Retinal pigment epithelial cell (primary cell): Measurements from ENCODE around the gene RALGDS.

Source experiments
- DNase-seq: peaks from one replicate; pipeline ENCODE4 v3.0.0-alpha.2; 2010; ENCODE audit warnings: low read depth
- H3K4me3 ChIP-seq: 2 replicates; pipeline ENCODE4 v1.5.1; 2011; ENCODE audit warnings: mild to moderate bottlenecking, low read length, control low read depth, moderate library complexity
- TF ChIP-seq, protein P1 (sequence below): conservative IDR thresholded peaks from 2 replicates; pipeline ENCODE4 v1.5.1; 2011; ENCODE audit warnings: low read depth, low read length, control low read depth, inconsistent platforms

RALGDS gene

DNA sequence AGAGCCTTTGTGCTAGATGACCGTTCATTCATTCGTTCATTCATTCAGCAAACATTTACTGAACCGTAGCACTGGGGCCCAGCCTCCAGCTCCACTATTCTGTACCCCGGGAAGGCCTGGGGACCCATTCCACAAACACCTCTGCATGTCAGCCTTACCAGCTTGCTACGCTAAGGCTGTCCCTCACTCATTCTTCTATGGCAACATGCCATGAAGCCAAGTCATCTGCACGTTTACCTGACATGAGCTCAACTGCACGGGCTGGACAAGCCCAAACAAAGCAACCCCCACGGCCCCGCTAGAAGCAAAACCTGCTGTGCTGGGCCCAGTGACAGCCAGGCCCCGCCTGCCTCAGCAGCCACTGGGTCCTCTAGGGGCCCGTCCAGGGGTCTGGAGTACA is 53.2 kb downstream of the RALGDS start:
- no peak for DNase-seq
- TF ChIP-seq, protein P1, sequence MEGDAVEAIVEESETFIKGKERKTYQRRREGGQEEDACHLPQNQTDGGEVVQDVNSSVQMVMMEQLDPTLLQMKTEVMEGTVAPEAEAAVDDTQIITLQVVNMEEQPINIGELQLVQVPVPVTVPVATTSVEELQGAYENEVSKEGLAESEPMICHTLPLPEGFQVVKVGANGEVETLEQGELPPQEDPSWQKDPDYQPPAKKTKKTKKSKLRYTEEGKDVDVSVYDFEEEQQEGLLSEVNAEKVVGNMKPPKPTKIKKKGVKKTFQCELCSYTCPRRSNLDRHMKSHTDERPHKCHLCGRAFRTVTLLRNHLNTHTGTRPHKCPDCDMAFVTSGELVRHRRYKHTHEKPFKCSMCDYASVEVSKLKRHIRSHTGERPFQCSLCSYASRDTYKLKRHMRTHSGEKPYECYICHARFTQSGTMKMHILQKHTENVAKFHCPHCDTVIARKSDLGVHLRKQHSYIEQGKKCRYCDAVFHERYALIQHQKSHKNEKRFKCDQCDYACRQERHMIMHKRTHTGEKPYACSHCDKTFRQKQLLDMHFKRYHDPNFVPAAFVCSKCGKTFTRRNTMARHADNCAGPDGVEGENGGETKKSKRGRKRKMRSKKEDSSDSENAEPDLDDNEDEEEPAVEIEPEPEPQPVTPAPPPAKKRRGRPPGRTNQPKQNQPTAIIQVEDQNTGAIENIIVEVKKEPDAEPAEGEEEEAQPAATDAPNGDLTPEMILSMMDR, result no peak
- no peak overlapping the region for H3K4me3 ChIP-seq

- H3K4me3 ChIP-seq, result no peak overlapping the region
- DNase-seq, result no peak
- TF ChIP-seq, protein P1, result no peak
These were observed 54.0 kb downstream of the RALGDS start for GRCh38 chr9:133067006-133067405.

DNA sequence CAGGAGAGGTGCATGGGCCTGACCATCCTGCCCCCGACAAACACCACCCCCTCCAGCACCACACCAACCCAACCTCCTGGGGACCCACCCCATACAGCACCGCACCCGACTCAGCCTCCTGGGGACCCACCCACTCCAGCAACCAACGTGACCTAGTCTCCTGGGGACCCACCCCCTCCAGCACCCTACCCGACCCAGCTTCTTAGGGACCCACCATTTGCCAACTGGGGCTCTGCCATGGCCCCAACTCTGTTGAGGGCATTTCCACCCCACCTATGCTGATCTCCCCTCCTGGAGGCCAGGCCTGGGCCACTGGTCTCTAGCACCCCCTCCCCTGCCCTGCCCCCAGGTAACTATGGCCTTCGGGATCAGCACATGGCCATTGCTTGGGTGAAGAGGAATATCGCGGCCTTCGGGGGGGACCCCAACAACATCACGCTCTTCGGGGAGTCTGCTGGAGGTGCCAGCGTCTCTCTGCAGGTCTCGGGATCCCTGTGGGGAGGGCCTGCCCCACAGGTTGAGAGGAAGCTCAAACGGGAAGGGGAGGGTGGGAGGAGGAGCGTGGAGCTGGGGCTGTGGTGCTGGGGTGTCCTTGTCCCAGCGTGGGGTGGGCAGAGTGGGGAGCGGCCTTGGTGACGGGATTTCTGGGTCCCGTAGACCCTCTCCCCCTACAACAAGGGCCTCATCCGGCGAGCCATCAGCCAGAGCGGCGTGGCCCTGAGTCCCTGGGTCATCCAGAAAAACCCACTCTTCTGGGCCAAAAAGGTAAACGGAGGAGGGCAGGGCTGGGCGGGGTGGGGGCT is 54.7 kb downstream of the RALGDS start:
- no peak overlapping the region for H3K4me3 ChIP-seq
- TF ChIP-seq, protein P1, result no peak
- DNase-seq, result no peak

GRCh38 chr9:133065070-133065388 is 56.0 kb downstream of the RALGDS start:
- no peak for DNase-seq
- no peak overlapping the region for H3K4me3 ChIP-seq
- TF ChIP-seq, protein P1, result no peak

GRCh38 chr9:133064241-133065069 is 56.6 kb downstream of the RALGDS start:
- H3K4me3 ChIP-seq, result no peak overlapping the region
- TF ChIP-seq, protein P1, result no peak
- DNase-seq, result no peak

DNA sequence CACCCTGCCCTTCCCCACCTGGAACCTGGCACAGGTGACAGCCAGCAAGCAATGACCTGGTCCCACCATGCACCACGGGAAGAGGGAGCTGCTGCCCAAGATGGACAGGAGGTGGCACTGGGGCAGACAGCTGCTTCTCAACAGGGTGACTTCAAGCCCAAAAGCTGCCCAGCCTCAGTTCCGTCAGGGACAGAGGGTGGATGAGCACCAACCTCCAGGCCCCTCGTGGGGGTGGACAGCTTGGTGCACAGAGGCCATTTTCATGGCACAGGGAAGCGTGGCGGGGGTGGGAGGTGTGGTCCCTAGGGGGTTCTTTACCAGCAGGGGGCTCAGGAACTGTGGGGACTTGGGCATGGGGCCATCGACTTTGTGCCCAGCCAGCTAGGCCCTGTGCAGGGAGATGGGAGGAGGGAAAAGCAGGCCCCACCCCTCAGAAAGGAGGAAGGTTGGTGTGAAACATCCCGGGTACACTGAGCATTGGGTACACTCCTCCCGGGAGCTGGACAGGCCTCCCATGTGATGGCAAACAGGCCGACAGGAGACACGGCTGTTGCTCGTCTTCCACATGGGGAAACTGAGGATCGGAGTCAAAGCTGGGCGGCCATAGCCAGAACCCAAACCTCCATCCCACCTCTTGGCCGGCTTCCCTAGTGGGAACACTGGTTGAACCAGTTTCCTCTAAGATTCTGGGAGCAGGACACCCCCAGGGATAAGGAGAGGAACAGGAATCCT is 57.4 kb downstream of the RALGDS start:
- no peak overlapping the region for H3K4me3 ChIP-seq
- TF ChIP-seq, protein P1, result no peak
- DNase-seq, result no peak
